Astrocyte (in vitro differentiated cells and primary cell): Measurements from ENCODE around the gene COPZ1. TPM values are rescaled to one million over a fixed set of nuclear protein-coding genes. Genes with fewer than 3 reads are reported as not detected.

Source experiments
- DNase-seq: peaks from one replicate; pipeline ENCODE4 v3.0.0-alpha.2; 2010; ENCODE audit warnings: low read depth
- FAIRE-seq: peaks from 2 replicates; lab custom pipeline; 2011; peaks lifted over from hg19 to GRCh38; lab: Jason Lieb, UNC
- H2AFZ ChIP-seq: 2 replicates; pipeline ENCODE4 v1.6.0; 2012; ENCODE audit warnings: low read depth, low read length, inconsistent platforms
- H3K27ac ChIP-seq: 2 replicates; pipeline ENCODE4 v1.5.1; 2011; ENCODE audit warnings: low read depth, low read length, inconsistent platforms
- H3K27me3 ChIP-seq: 2 replicates; pipeline ENCODE4 v1.6.0; 2011; ENCODE audit warnings: low read length, inconsistent platforms; ENCODE audit not compliant: insufficient read depth
- H3K36me3 ChIP-seq: 2 replicates; pipeline ENCODE4 v1.5.1; 2011; ENCODE audit warnings: low read length, inconsistent platforms; ENCODE audit not compliant: insufficient read depth
- H3K4me1 ChIP-seq: 2 replicates; pipeline ENCODE4 v1.5.1; 2011; ENCODE audit warnings: low read length, inconsistent platforms; ENCODE audit not compliant: insufficient read depth
- H3K4me2 ChIP-seq: 2 replicates; pipeline ENCODE4 v1.6.0; 2012; ENCODE audit warnings: low read length, inconsistent platforms
- H3K4me3 ChIP-seq: 2 replicates; pipeline ENCODE4 v1.5.1; 2011; ENCODE audit warnings: low read depth, mild to moderate bottlenecking, low read length, inconsistent platforms; ENCODE audit not compliant: insufficient read depth
- H3K79me2 ChIP-seq: 2 replicates; pipeline ENCODE4 v1.6.0; 2012; ENCODE audit warnings: mild to moderate bottlenecking, low read length, inconsistent platforms; ENCODE audit not compliant: insufficient read depth
- H3K9ac ChIP-seq: 2 replicates; pipeline ENCODE4 v1.6.0; 2012; ENCODE audit warnings: mild to moderate bottlenecking, low read length, inconsistent platforms
- H3K9me3 ChIP-seq: 2 replicates; pipeline ENCODE4 v1.5.1; 2012; ENCODE audit warnings: low read depth, mild to moderate bottlenecking, low read length, inconsistent platforms; ENCODE audit not compliant: insufficient read depth
- H4K20me1 ChIP-seq: 2 replicates; pipeline ENCODE4 v1.6.0; 2012; ENCODE audit warnings: low read length, inconsistent platforms; ENCODE audit not compliant: insufficient read depth
- H3K27ac Mint-ChIP-seq: one replicate; pipeline ENCODE4 v1.8.0; 2021; ENCODE audit warnings: mild to moderate bottlenecking, mixed read lengths; ENCODE audit not compliant: unreplicated experiment
- H3K27me3 Mint-ChIP-seq: one replicate; pipeline ENCODE4 v1.8.0; 2021; ENCODE audit warnings: low read depth, mixed read lengths; ENCODE audit not compliant: unreplicated experiment
- H3K36me3 Mint-ChIP-seq: one replicate; pipeline ENCODE4 v1.8.0; 2021; ENCODE audit warnings: low read depth, mixed read lengths; ENCODE audit not compliant: unreplicated experiment
- H3K4me1 Mint-ChIP-seq: one replicate; pipeline ENCODE4 v1.8.0; 2021; ENCODE audit warnings: low read depth, mixed read lengths; ENCODE audit not compliant: unreplicated experiment
- H3K4me3 Mint-ChIP-seq: one replicate; pipeline ENCODE4 v1.8.0; 2021; ENCODE audit warnings: mild to moderate bottlenecking, moderate library complexity, mixed read lengths; ENCODE audit not compliant: unreplicated experiment
- H3K9me3 Mint-ChIP-seq: one replicate; pipeline ENCODE4 v1.8.0; 2021; ENCODE audit warnings: mild to moderate bottlenecking, mixed read lengths; ENCODE audit not compliant: unreplicated experiment
- CTCF ChIP-seq: IDR thresholded peaks from 2 replicates; pipeline ENCODE4 v1.5.1; 2011; ENCODE audit warnings: low read depth, mild to moderate bottlenecking, inconsistent platforms, low read length, moderate library complexity; ENCODE audit not compliant: insufficient read depth
- EZH2 ChIP-seq: IDR thresholded peaks from 2 replicates; pipeline ENCODE4 v1.6.1; 2012; ENCODE audit warnings: mild to moderate bottlenecking, low read length, inconsistent platforms; ENCODE audit not compliant: insufficient read depth
- total RNA-seq: library from RNA; stranded (reverse); gene quantifications from 2 replicates; pipeline ENCODE4 v1.2.1, GENCODE V29; 2021

COPZ1 gene
- total RNA-seq, 1 donor from 2014 or later: 136 TPM

GRCh38 chr12:54390176-54390667, 65.3 kb downstream of the COPZ1 start:
- Histone ChIP-seq H3K27me3 (no peaks in the 10 kb centered on the region), H4K20me1 (peaks cover 19% of the 10 kb centered on the region), H3K79me2 (no peaks in the 10 kb centered on the region), H3K4me3 (no peak overlapping the region), H2AFZ (no peak overlapping the region), H3K36me3 (peaks cover 9% of the 10 kb centered on the region), H3K4me2 (no peak overlapping the region), H3K9me3 (no peaks in the 10 kb centered on the region), H3K9ac (no peak overlapping the region), H3K4me1 (no peaks in the 10 kb centered on the region), H3K27ac (no peak overlapping the region)
- H3K27me3 Mint-ChIP-seq: no peaks in the 10 kb centered on the region
- H3K9me3 Mint-ChIP-seq: no peaks in the 10 kb centered on the region
- TF ChIP-seq CTCF (no peak), EZH2 (no peak)
- no peak overlapping the region for H3K27ac Mint-ChIP-seq
- FAIRE-seq (no peak), DNase-seq (no peak)
- peak overlapping the region; percentile 82 for H3K4me3 Mint-ChIP-seq
- H3K4me1 Mint-ChIP-seq: peaks cover 30% of the 10 kb centered on the region
- peaks cover 20% of the 10 kb centered on the region for H3K36me3 Mint-ChIP-seq

- no peaks in the 10 kb centered on the region for H3K4me1 ChIP-seq
- no peak for DNase-seq
- Mint-ChIP-seq H3K27ac (no peak overlapping the region), H3K4me1 (peaks cover 30% of the 10 kb centered on the region), H3K4me3 (peak overlapping the region; percentile 82), H3K9me3 (no peaks in the 10 kb centered on the region), H3K27me3 (no peaks in the 10 kb centered on the region), H3K36me3 (peaks cover 20% of the 10 kb centered on the region)
- H3K4me2 ChIP-seq: peak overlapping the region; percentile 76
- no peaks in the 10 kb centered on the region for H3K27me3 ChIP-seq
- H3K9ac ChIP-seq: peak overlapping the region; percentile 31
- no peaks in the 10 kb centered on the region for H3K9me3 ChIP-seq
- no peak overlapping the region for H2AFZ ChIP-seq
- no peak for FAIRE-seq
- no peak overlapping the region for H3K4me3 ChIP-seq
- no peak overlapping the region for H3K27ac ChIP-seq
- TF ChIP-seq EZH2 (no peak), CTCF (no peak)
- peaks cover 23% of the 10 kb centered on the region for H4K20me1 ChIP-seq
- H3K36me3 ChIP-seq: peaks cover 14% of the 10 kb centered on the region
- no peaks in the 10 kb centered on the region for H3K79me2 ChIP-seq
Observed at GRCh38 chr12:54390668-54391551, 66.0 kb downstream of the COPZ1 start.
